Natural killer cell (primary cell): ENCODE results near the gene FAAH2. TPM values are rescaled to one million over a fixed set of nuclear protein-coding genes. Genes with fewer than 3 reads are reported as not detected.

Source experiments
- ATAC-seq, 3 donors: fragments of 150-1000 bp in 2 of 3; fragments of 200-7000 bp in 1 of 3; cut with Tn5 transposase; 1 replicate in 1 of 3; 2 replicates in 2 of 3; pipeline ENCODE4 v1.10.0; 2021; ENCODE audit warnings: mild to moderate bottlenecking in 2 of 3, moderate library complexity in 2 of 3
- DNase-seq, 2 donors: peaks; one replicate each; pipeline versions ENCODE4 v3.0.0 to v3.0.0-alpha.2; 2013 to 2021; ENCODE audit warnings: mixed read lengths in 1 of 2
- H3K27ac ChIP-seq: one replicate; pipeline ENCODE4 v1.5.1; 2013; ENCODE audit warnings: mild to moderate bottlenecking, low read length
- H3K27me3 ChIP-seq: one replicate; pipeline ENCODE4 v1.6.1; 2013; ENCODE audit warnings: low read length; ENCODE audit not compliant: control insufficient read depth, insufficient read depth
- H3K36me3 ChIP-seq: one replicate; pipeline ENCODE4 v1.6.1; 2013; ENCODE audit warnings: low read length; ENCODE audit not compliant: control insufficient read depth, insufficient read depth
- H3K4me1 ChIP-seq: one replicate; pipeline ENCODE4 v1.6.1; 2013; ENCODE audit warnings: low read length; ENCODE audit not compliant: control insufficient read depth, insufficient read depth
- H3K4me3 ChIP-seq: one replicate; pipeline ENCODE4 v1.5.1; 2013; ENCODE audit warnings: low read length
- H3K9me3 ChIP-seq: one replicate; pipeline ENCODE4 v1.6.1; 2013; ENCODE audit warnings: low read length; ENCODE audit not compliant: control insufficient read depth, insufficient read depth
- H3K27ac Mint-ChIP-seq, 2 donors: one replicate each; pipeline ENCODE4 v1.8.0; 2022; ENCODE audit warnings: mild to moderate bottlenecking in 2 of 2, mixed read lengths in 2 of 2, moderate library complexity in 1 of 2
- H3K27me3 Mint-ChIP-seq, 2 donors: one replicate each; pipeline ENCODE4 v1.8.0; 2022; ENCODE audit warnings: low read depth in 2 of 2, mixed read lengths in 2 of 2
- H3K36me3 Mint-ChIP-seq: one replicate; pipeline ENCODE4 v1.8.0; 2022; ENCODE audit warnings: mixed read lengths
- H3K4me1 Mint-ChIP-seq, 2 donors: one replicate each; pipeline ENCODE4 v1.8.0; 2022; ENCODE audit warnings: mixed read lengths in 2 of 2
- H3K4me3 Mint-ChIP-seq: one replicate; pipeline ENCODE4 v1.8.0; 2022; ENCODE audit warnings: mild to moderate bottlenecking, moderate library complexity, mixed read lengths
- H3K9me3 Mint-ChIP-seq, 2 donors: one replicate each; pipeline ENCODE4 v1.8.0; 2022; ENCODE audit warnings: mixed read lengths in 2 of 2
- WGBS: methylation state at CpG from one replicate; pipeline ENCODE4 v1.1.7; 2013; ENCODE audit warnings: missing lambda C conversion rate; ENCODE audit not compliant: insufficient coverage; 5-methylcytosine and 5-hydroxymethylcytosine counted together
- intact Hi-C: fragments of 100-400 bp; cut with micrococcal nuclease; formaldehyde crosslinking; loops from one replicate; pipeline ENCODE4 v1.14.2; 2022
- total RNA-seq, 4 donors: library from RNA; stranded (reverse); fragments of 120-200 nt in 1 of 4; gene quantifications; one replicate each; pipeline versions ENCODE4 v1.2.3 to v1.2.4, GENCODE V29; 2013 to 2022
- TF ChIP-seq, protein P1 (sequence below): fragments of 200-600 bp; IDR thresholded peaks from one replicate; pipeline ENCODE4 v1.8.0; 2022; ENCODE audit warnings: antibody characterized with exemption

FAAH2 gene
- total RNA-seq, 3 donors from 2014 or later (not counting 1 experiment from before 2014, with no cell fraction given): 0.12 to 1.6 (median 1.2) TPM

DNA sequence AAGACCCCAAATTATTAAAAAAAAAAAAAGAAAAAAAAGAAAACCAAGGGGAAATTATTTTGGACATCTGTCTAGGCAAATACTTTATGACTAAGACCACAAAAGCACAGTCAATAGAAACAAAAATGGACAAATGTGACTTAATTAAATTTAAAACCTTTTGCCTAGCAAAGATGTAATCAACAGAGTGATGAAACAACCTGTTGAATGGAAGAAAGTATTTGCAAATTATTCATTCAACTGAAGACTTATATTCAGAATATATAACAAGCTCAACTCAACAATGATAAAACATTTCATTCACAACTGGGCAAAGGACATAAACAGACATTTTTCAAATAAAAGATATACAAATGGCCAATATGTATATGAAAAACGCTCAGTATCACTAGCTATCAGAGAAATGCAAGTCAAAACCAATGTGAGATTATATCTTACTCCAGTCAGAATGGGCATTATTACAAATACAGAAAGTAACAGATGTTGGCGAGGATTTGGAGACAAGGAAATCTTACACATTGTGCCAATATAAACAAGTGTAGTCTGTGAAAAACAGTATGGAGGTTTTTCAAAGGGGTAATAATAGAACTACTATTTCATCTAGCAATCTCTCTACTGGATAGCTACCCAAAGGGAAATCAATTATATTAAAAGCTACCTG lies 67.1 kb downstream of the FAAH2 start:
- no peaks in the 10 kb centered on the region for H3K4me1 ChIP-seq
- WGBS: no CpG with 5 or more reads among the region's 2 CpGs
- TF ChIP-seq, protein P1, sequence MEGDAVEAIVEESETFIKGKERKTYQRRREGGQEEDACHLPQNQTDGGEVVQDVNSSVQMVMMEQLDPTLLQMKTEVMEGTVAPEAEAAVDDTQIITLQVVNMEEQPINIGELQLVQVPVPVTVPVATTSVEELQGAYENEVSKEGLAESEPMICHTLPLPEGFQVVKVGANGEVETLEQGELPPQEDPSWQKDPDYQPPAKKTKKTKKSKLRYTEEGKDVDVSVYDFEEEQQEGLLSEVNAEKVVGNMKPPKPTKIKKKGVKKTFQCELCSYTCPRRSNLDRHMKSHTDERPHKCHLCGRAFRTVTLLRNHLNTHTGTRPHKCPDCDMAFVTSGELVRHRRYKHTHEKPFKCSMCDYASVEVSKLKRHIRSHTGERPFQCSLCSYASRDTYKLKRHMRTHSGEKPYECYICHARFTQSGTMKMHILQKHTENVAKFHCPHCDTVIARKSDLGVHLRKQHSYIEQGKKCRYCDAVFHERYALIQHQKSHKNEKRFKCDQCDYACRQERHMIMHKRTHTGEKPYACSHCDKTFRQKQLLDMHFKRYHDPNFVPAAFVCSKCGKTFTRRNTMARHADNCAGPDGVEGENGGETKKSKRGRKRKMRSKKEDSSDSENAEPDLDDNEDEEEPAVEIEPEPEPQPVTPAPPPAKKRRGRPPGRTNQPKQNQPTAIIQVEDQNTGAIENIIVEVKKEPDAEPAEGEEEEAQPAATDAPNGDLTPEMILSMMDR: no peak
- no peaks in the 10 kb centered on the region for H3K9me3 ChIP-seq
- H3K27ac ChIP-seq: no peak overlapping the region
- Mint-ChIP-seq H3K4me1 (no peaks in the 10 kb centered on the region), H3K27ac (no peak overlapping the region), H3K36me3 (no peaks in the 10 kb centered on the region), H3K9me3 (peaks cover 0 to 4% of the 10 kb centered on the region in 2 donors), H3K27me3 (no peaks in the 10 kb centered on the region), H3K4me3 (no peak overlapping the region)
- ATAC-seq (no peak), DNase-seq (no peak)
- no peaks in the 10 kb centered on the region for H3K27me3 ChIP-seq
- H3K36me3 ChIP-seq: no peaks in the 10 kb centered on the region
- intact Hi-C loops: no loop called here
- H3K4me3 ChIP-seq: no peak overlapping the region

DNA sequence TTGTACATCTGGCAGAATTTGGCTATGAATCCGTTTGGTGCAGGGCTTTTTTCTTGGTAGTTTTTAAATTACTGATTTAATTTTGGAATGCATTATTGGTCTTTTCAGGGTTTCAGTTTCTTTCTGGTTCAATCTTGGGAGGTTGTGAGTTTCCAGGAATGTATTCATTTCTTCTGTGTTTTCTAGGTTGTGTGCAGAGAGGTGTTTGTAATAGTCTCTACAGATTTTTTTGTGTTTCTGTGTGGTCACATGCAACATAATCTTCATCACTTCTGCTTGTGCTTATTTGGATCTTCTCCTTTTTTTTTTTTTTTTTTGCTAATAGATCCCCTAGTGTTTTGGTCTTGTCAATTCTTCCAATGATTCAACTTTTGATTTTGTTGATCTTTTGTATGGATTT lies 77.6 kb downstream of the FAAH2 start:
- H3K4me3 Mint-ChIP-seq: no peak overlapping the region
- TF ChIP-seq, protein P1: no peak
- no peak for ATAC-seq
- no peaks in the 10 kb centered on the region for H3K27me3 ChIP-seq
- peaks cover 0 to 3% of the 10 kb centered on the region in 2 donors for H3K9me3 Mint-ChIP-seq
- no peak for DNase-seq
- no peak overlapping the region for H3K4me3 ChIP-seq
- intact Hi-C loops: no loop called here
- H3K4me1 ChIP-seq: no peaks in the 10 kb centered on the region
- H3K27ac ChIP-seq: no peak overlapping the region
- peaks cover 0 to 19% of the 10 kb centered on the region in 2 donors for H3K27me3 Mint-ChIP-seq
- no peaks in the 10 kb centered on the region for H3K36me3 Mint-ChIP-seq
- 50% methylated on average over 1 of the region's 1 CpG for WGBS
- H3K4me1 Mint-ChIP-seq: no peaks in the 10 kb centered on the region
- no peaks in the 10 kb centered on the region for H3K36me3 ChIP-seq
- H3K9me3 ChIP-seq: no peaks in the 10 kb centered on the region
- H3K27ac Mint-ChIP-seq: no peak overlapping the region

DNA sequence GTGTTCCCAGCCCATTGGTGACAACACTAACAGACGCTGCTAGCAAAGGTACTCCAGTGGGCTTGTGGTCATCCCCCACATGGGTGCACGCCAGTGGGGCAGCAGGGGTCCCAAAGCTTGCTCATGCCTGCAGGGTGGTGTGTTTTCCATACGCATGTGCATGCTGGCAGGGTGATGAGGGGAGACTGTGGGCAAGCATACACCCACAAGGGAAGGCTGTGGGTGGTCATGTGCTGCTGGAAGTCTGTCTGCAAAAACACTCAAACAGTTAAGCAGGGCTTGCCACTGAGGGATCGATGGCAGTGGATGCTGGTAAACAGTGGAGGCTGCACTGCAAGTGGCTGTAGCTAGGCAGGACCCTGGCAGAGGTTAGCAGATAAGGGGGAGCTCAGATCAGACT lies 79.9 kb downstream of the FAAH2 start:
- H3K27me3 Mint-ChIP-seq: peaks cover 0 to 12% of the 10 kb centered on the region in 2 donors
- WGBS: 89% methylated on average over 4 of the region's 4 CpGs
- H3K4me3 Mint-ChIP-seq: no peak overlapping the region
- no peak overlapping the region for H3K27ac Mint-ChIP-seq
- TF ChIP-seq, protein P1: no peak
- no peak for ATAC-seq
- H3K27ac ChIP-seq: no peak overlapping the region
- H3K4me3 ChIP-seq: no peak overlapping the region
- H3K4me1 Mint-ChIP-seq: no peaks in the 10 kb centered on the region
- no peaks in the 10 kb centered on the region for H3K9me3 ChIP-seq
- H3K36me3 ChIP-seq: no peaks in the 10 kb centered on the region
- H3K4me1 ChIP-seq: no peaks in the 10 kb centered on the region
- no peak for DNase-seq
- H3K9me3 Mint-ChIP-seq: peaks cover 0 to 3% of the 10 kb centered on the region in 2 donors
- H3K36me3 Mint-ChIP-seq: no peaks in the 10 kb centered on the region
- H3K27me3 ChIP-seq: no peaks in the 10 kb centered on the region
- intact Hi-C loops: no loop called here

DNA sequence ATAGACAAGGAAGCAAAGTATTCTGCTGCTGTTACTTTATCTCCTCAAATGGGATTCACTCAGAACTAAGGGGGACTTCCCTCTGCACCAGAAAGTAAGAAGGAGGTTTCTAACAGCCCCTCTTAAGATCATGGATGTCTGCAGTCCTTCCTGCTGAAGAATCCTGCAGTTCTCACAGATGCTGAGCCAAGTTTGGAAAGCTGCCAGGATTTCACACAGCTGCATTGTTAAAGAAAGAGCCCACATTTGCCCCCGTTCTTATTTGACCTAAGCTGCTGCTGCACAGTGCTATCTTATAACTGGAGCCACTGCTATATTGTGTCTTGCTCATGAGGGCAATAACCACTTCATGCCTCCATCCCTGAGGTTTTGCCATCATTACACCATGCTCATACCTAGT lies 81.1 kb downstream of the FAAH2 start:
- intact Hi-C loops: no loop called here
- H3K27me3 Mint-ChIP-seq: peaks cover 0 to 12% of the 10 kb centered on the region in 2 donors

More for the DNA sequence above, 81.1 kb downstream of the FAAH2 start:
- no peaks in the 10 kb centered on the region for H3K9me3 ChIP-seq
- TF ChIP-seq, protein P1: no peak
- ATAC-seq (no peak), DNase-seq (no peak)
- Mint-ChIP-seq H3K9me3 (peaks cover 0 to 3% of the 10 kb centered on the region in 2 donors), H3K36me3 (no peaks in the 10 kb centered on the region), H3K4me3 (no peak overlapping the region), H3K27ac (no peak overlapping the region), H3K4me1 (no peaks in the 10 kb centered on the region)
- H3K4me1 ChIP-seq: no peaks in the 10 kb centered on the region
- H3K27me3 ChIP-seq: no peaks in the 10 kb centered on the region
- WGBS: 81% methylated on average over 1 of the region's 1 CpG
- H3K27ac ChIP-seq: no peak overlapping the region
- H3K36me3 ChIP-seq: no peaks in the 10 kb centered on the region
- no peak overlapping the region for H3K4me3 ChIP-seq
